ENCODE results near the gene HNF4A. TPM values are rescaled to one million over a fixed set of nuclear protein-coding genes. Genes with fewer than 3 reads are reported as not detected.

The HNF4A gene
- total RNA-seq, 2 experiments from 2014 or later: not detected

DNA sequence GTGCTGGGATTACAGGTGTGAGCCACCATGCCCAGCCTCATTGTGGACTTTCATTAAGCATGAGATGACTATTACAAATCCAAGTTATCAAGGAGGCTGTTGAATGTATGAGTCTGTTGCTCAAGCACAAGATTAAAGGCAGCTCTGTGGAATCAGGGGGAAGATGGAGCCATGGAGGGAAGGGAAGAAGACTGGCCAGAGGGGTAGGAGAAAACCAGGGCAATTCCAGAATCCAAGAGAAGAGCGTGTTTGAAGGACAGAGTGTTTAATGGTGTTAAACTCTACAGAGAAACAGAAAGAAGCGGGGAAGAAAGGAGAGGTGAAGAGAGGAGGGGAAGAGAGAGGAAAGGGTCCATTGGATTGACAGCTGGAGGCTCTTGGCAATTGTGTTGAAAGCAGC, 70.4 kb downstream of the HNF4A start:
- Histone ChIP-seq H3K4me1 (ENCODE audit: insufficient read depth, low read length, poor library complexity, severe bottlenecking) (no peaks in the 10 kb centered on the region), H3K4me2 (ENCODE audit: low read length) (no peak overlapping the region), H3K9me2 (ENCODE audit: insufficient read depth, low read length) (no peaks in the 10 kb centered on the region), H3K27ac (ENCODE audit: low read depth, low read length, poor library complexity, severe bottlenecking) (no peak overlapping the region), H3K36me3 (ENCODE audit: insufficient read depth, low read length) (no peaks in the 10 kb centered on the region), H3K4me3 (ENCODE audit: low read depth, low read length, poor library complexity, severe bottlenecking) (no peak overlapping the region), H4K20me1 (ENCODE audit: insufficient read depth, low read length) (no peaks in the 10 kb centered on the region), H3K79me2 (ENCODE audit: insufficient read depth, low read depth, low read length) (no peaks in the 10 kb centered on the region), H3K9me3 (ENCODE audit: low read length) (no peaks in the 10 kb centered on the region), H2AFZ (ENCODE audit: low read length) (no peak overlapping the region)
- ChIA-PET CTCF (ENCODE audit: unreplicated experiment) (interaction anchor here (0.6 kb wide), 1 partner anchor 169 kb away, joined by 3 read pairs; no protein-coding TSS in a partner anchor), POLR2A (interaction anchor here (0.5 kb wide), 1 partner anchor 261 kb away, joined by 7 read pairs; no protein-coding TSS in a partner anchor)
- intact Hi-C loops (cut with micrococcal nuclease; ENCODE audit: unreplicated experiment): no loop called here
- TF ChIP-seq EZH2phosphoT487 (IDR thresholded peaks at IDR 0.05; ENCODE audit: borderline replicate concordance, low read depth, low read length): no peak
- TF ChIP-seq, protein P1, sequence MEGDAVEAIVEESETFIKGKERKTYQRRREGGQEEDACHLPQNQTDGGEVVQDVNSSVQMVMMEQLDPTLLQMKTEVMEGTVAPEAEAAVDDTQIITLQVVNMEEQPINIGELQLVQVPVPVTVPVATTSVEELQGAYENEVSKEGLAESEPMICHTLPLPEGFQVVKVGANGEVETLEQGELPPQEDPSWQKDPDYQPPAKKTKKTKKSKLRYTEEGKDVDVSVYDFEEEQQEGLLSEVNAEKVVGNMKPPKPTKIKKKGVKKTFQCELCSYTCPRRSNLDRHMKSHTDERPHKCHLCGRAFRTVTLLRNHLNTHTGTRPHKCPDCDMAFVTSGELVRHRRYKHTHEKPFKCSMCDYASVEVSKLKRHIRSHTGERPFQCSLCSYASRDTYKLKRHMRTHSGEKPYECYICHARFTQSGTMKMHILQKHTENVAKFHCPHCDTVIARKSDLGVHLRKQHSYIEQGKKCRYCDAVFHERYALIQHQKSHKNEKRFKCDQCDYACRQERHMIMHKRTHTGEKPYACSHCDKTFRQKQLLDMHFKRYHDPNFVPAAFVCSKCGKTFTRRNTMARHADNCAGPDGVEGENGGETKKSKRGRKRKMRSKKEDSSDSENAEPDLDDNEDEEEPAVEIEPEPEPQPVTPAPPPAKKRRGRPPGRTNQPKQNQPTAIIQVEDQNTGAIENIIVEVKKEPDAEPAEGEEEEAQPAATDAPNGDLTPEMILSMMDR (conservative IDR thresholded peaks at IDR 0.05; ENCODE audit: low read length): no peak
- no TSS peak for BruUV-seq (replicated peaks)
- DNase-seq (ENCODE audit: low spot score): no peak

DNA sequence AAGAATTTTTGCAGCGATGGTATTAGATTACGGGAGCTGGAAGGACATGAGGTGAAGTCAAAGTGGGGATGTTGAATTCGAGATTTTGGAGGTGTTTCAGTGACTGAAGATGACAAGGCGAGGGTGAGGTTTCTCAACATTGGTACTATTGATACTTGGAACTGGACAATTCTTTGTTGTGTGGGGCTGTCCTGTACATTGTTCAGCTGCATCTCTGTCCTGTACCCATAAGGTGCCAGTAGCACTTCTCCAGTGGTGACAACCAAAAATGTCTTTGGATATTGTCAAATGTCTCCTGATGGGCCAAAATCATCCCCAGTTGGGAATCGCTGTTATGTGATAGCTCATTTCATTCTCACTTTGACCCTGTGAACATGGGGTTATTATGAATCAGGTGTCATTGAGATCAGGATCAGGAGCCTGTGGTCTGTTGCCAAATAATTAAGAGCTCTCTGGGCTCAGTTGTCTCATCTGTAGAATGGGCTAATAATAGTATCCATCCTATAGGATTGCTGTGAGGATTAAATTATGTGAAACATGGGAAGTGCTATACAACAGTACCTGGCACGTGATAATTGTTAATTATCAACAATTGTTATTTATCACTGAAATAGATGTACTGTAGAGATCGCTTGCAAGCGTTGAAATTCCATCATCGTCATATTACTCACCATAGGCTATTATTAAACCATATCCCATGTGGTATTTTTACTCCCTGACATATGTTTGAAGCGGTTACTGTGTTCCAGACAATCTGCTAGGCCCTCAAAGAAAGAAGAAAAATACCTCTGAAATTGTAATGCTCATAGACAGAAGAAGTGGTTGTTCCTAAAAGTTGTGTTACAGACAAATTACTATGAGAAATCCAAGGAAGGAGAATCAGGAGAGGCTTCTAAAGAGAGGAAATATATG, 71.6 kb downstream of the HNF4A start:
- no peaks in the 10 kb centered on the region for H4K20me1 ChIP-seq (ENCODE audit: insufficient read depth, low read length)
- no TSS peak for BruUV-seq (replicated peaks)
- H3K9me3 ChIP-seq (ENCODE audit: low read length): no peaks in the 10 kb centered on the region
- DNase-seq (ENCODE audit: low spot score): no peak
- no peak for TF ChIP-seq EZH2phosphoT487 (IDR thresholded peaks at IDR 0.05; ENCODE audit: borderline replicate concordance, low read depth, low read length)
- TF ChIP-seq, protein P1 (conservative IDR thresholded peaks at IDR 0.05; ENCODE audit: low read length): no peak
- no peak overlapping the region for H3K27ac ChIP-seq (ENCODE audit: low read depth, low read length, poor library complexity, severe bottlenecking)
- ChIA-PET CTCF (ENCODE audit: unreplicated experiment) (no interaction called here), POLR2A (interaction anchor here (0.7 to 1.2 kb wide), 2 partner anchors 10 to 51 kb away, joined by 3 to 4 read pairs; no protein-coding TSS in a partner anchor)
- intact Hi-C loops (cut with micrococcal nuclease; ENCODE audit: unreplicated experiment): no loop called here
- H3K79me2 ChIP-seq (ENCODE audit: insufficient read depth, low read depth, low read length): no peaks in the 10 kb centered on the region
- no peak overlapping the region for H3K4me3 ChIP-seq (ENCODE audit: low read depth, low read length, poor library complexity, severe bottlenecking)
- no peaks in the 10 kb centered on the region for H3K36me3 ChIP-seq (ENCODE audit: insufficient read depth, low read length)
- no peak overlapping the region for H2AFZ ChIP-seq (ENCODE audit: low read length)
- no peaks in the 10 kb centered on the region for H3K9me2 ChIP-seq (ENCODE audit: insufficient read depth, low read length)
- H3K4me1 ChIP-seq (ENCODE audit: insufficient read depth, low read length, poor library complexity, severe bottlenecking): no peaks in the 10 kb centered on the region
- no peak overlapping the region for H3K4me2 ChIP-seq (ENCODE audit: low read length)

DNA sequence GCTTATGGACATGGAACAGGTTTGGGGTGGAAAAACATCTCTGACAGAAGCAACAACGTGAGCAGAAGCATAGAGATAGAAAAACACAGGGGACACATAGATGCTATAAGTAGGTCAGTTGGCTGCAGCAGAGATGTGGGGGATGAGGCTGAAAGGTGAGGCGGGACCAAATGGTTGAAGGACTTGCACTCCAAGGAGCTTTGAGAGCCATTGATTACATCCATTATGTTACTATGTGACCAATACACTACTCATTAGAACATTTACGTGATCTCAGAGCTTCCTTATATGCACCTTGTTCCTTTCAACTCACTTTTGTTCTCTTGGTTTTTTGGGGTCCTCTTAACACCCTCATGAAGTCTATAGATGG, 72.3 kb downstream of the HNF4A start:
- Histone ChIP-seq H2AFZ (ENCODE audit: low read length) (no peak overlapping the region), H3K4me2 (ENCODE audit: low read length) (no peak overlapping the region), H3K9me2 (ENCODE audit: insufficient read depth, low read length) (no peaks in the 10 kb centered on the region), H3K27ac (ENCODE audit: low read depth, low read length, poor library complexity, severe bottlenecking) (no peak overlapping the region), H3K4me3 (ENCODE audit: low read depth, low read length, poor library complexity, severe bottlenecking) (no peak overlapping the region), H3K79me2 (ENCODE audit: insufficient read depth, low read depth, low read length) (no peaks in the 10 kb centered on the region), H3K36me3 (ENCODE audit: insufficient read depth, low read length) (no peaks in the 10 kb centered on the region), H3K4me1 (ENCODE audit: insufficient read depth, low read length, poor library complexity, severe bottlenecking) (no peaks in the 10 kb centered on the region), H3K9me3 (ENCODE audit: low read length) (no peaks in the 10 kb centered on the region), H4K20me1 (ENCODE audit: insufficient read depth, low read length) (no peaks in the 10 kb centered on the region)
- ChIA-PET POLR2A (interaction anchor here (1.2 kb wide), 1 partner anchor 9 kb away, joined by 3 read pairs; no protein-coding TSS in a partner anchor), CTCF (ENCODE audit: unreplicated experiment) (no interaction called here)
- no peak for DNase-seq (ENCODE audit: low spot score)
- TF ChIP-seq, protein P1 (conservative IDR thresholded peaks at IDR 0.05; ENCODE audit: low read length): no peak
- TF ChIP-seq EZH2phosphoT487 (IDR thresholded peaks at IDR 0.05; ENCODE audit: borderline replicate concordance, low read depth, low read length): no peak
- intact Hi-C loops (cut with micrococcal nuclease; ENCODE audit: unreplicated experiment): no loop called here
- BruUV-seq (replicated peaks): no TSS peak

All from OCI-LY7 (cell line).